HEK293 (cell line): ENCODE measurements around the gene SLC12A4.

Source experiments
- CTCF ChIP-seq: fragments of 450-650 bp; formaldehyde crosslinking; IDR thresholded peaks from 2 replicates; pipeline ENCODE4 v1.5.1; 2016; ENCODE audit warnings: missing biosample characterization, missing genetic modification characterization
- HIC1 ChIP-seq: fragments of 450-650 bp; formaldehyde crosslinking; IDR thresholded peaks from 2 replicates; pipeline ENCODE4 v1.5.1; 2016; ENCODE audit warnings: missing biosample characterization, missing genetic modification characterization
- KLF10 ChIP-seq: fragments of 450-650 bp; IDR thresholded peaks from 2 replicates; pipeline ENCODE4 v1.5.1; 2018; ENCODE audit warnings: missing biosample characterization, mild to moderate bottlenecking, missing genetic modification characterization
- PATZ1 ChIP-seq: fragments of 450-650 bp; formaldehyde crosslinking; IDR thresholded peaks from 2 replicates; pipeline ENCODE4 v1.5.1; 2016; ENCODE audit warnings: missing biosample characterization, missing genetic modification characterization
- PRDM1 ChIP-seq: fragments of 450-650 bp; formaldehyde crosslinking; IDR thresholded peaks from 2 replicates; pipeline ENCODE4; 2016; ENCODE audit warnings: missing biosample characterization, missing genetic modification characterization
- REST ChIP-seq: fragments of 450-650 bp; formaldehyde crosslinking; IDR thresholded peaks from 2 replicates; pipeline ENCODE4 v1.5.1; 2016; ENCODE audit warnings: missing biosample characterization, missing genetic modification characterization
- WT1 ChIP-seq: fragments of 450-650 bp; formaldehyde crosslinking; IDR thresholded peaks from 2 replicates; pipeline ENCODE4 v1.5.1; 2016; ENCODE audit warnings: missing biosample characterization, missing genetic modification characterization
- ZBTB8A ChIP-seq: fragments of 450-650 bp; formaldehyde crosslinking; IDR thresholded peaks from 2 replicates; pipeline ENCODE4 v1.5.1; 2016; ENCODE audit warnings: missing biosample characterization, missing genetic modification characterization
- ZNF302 ChIP-seq: fragments of 450-650 bp; formaldehyde crosslinking; IDR thresholded peaks from 2 replicates; pipeline ENCODE4 v1.5.1; 2016; ENCODE audit warnings: missing biosample characterization, missing genetic modification characterization, low read depth
- ZNF335 ChIP-seq: fragments of 450-650 bp; formaldehyde crosslinking; conservative IDR thresholded peaks from 2 replicates; pipeline ENCODE4 v1.5.1; 2016; ENCODE audit warnings: missing biosample characterization, missing genetic modification characterization
- ZNF658 ChIP-seq: fragments of 450-650 bp; formaldehyde crosslinking; IDR thresholded peaks from 2 replicates; pipeline ENCODE4; 2016; ENCODE audit warnings: missing biosample characterization, missing genetic modification characterization

- no peak for TF ChIP-seq KLF10 (tag by site-specific recombination)
- no peak for TF ChIP-seq CTCF
- TF ChIP-seq HIC1 (tag by site-specific recombination), result no peak
- TF ChIP-seq PATZ1 (tag by site-specific recombination), result no peak
- no peak for TF ChIP-seq ZNF335 (tag by site-specific recombination)
- TF ChIP-seq ZBTB8A, result no peak
- no peak for TF ChIP-seq WT1 (tag by site-specific recombination)
- TF ChIP-seq ZNF658, result no peak
- no peak for TF ChIP-seq REST (tag by site-specific recombination)
- TF ChIP-seq PRDM1 (tag by site-specific recombination), result no peak
- no peak for TF ChIP-seq ZNF302 (tag by site-specific recombination)
Observed at GRCh38 chr16:67961551-67961957, 6.9 kb downstream of the SLC12A4 start.
